Glomerular endothelial cell (primary cell): ENCODE data around the gene OXSR1. TPM values are rescaled to one million over a fixed set of nuclear protein-coding genes. Genes with fewer than 3 reads are reported as not detected.
A peak's percentile ranks its signal among the peaks of the same experiment; 100 is the strongest.
"Not testable (repeated sequence)": the region's sequence is repeated elsewhere in the genome, so short reads cannot be mapped to it uniquely, and the experiment has no call there.

Source experiments
- DNase-seq: peaks from one replicate; pipeline ENCODE4 v3.0.0-alpha.2; 2011; ENCODE audit warnings: low read depth, low spot score; ENCODE audit errors: extremely low read depth
- total RNA-seq: library from RNA; depleted of rRNA; stranded (reverse); fragments of >200 nt; gene quantifications from 2 replicates; pipeline ENCODE4 v1.2.3, GENCODE V29; 2015

OXSR1 gene
- total RNA-seq, 1 donor from 2014 or later: 36.5 TPM

DNA sequence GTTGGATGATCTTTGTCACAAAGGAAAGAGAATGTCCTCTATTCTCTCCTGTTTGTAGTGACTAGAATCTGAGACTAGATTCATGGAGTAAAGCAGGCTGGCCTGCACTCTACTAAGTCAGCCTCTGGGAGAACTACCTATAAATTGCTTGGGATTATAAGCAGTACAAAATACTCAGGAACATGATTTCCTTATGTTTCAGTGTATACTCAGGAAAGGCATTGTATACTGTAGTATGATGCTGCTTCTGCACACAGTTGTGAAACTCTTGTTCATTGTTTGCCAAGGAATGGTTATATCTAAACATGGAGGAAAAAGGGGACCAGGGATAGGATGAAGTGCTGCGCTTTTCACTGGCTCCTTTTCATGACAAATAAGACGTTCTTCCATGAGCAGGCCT lies 49.2 kb downstream of the OXSR1 start:
- DNase-seq: no peak

DNA sequence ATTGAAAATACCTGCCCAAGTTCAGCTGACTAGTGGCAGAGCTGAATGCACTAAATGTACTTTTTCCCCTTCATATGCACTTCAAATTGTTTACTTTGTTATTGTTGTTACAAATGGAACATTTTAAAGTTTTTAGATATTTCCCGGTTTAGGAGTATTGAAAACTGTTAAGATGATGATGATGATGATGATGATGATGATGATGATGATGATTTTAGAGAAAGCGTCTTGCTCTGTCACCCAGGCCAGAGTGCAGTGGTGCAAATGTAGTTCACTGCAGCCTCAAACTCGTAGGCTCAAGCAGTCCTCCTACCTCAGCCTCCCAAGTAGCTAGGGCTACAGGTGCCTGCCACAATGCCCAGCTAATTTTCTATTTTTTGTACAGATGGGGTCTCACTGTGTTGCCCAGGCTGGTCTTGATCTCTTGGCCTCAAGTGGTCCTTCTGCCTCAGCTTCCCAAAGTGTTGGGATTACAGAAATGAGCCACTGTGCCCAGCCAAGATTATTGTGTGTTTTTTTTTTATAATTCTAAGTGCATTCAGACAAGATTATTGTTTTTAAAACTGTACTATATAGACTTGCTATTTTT lies 54.4 kb downstream of the OXSR1 start:
- DNase-seq: no peak

DNA sequence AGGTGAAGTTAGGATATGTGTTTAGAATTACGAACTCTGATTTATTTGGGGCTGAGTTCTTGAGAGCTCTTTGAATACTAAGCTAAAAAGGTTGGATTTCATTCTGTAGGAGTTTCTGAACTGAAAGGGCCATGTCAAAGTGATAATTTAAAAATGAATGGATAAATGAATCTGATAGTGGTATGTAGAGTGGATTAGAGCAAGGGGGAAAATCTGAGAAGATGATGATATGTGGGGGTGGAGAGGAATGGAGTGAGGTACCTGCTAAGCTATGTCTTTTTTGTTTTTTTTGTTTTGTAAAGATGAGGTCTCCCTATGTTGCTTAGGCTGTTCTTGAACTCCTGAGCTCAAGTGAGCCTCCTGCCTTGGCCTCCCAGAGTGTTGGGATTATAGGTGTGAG lies 55.7 kb downstream of the OXSR1 start:
- DNase-seq: no peak

DNA sequence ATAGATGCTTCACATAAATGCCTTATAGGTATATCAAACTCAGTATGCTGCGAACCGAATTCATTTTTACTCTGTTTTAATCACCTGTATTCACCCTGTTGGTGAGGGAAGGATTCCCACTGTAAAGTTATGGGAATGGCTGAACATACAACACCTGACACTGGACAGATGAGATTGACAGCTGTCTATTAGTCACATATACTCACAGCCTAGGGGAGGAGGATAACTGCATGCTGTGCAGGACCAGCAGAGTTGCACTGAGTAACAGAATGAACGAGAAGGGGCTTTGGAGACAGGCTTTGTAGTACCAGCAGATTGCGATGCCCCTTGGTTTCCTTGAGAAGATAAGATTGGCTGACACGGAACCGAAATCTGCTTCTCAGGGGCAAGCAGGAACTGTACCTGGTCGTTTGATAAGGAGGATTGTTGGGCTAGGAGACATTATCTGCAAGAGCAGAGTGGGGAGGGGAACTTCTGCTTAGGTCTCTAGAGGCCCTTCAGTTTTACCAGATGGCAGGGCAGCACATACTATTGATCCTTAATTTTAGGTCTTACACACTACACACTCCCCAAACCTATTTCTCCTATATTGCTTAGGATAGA lies 56.8 kb downstream of the OXSR1 start:
- no peak for DNase-seq

DNA sequence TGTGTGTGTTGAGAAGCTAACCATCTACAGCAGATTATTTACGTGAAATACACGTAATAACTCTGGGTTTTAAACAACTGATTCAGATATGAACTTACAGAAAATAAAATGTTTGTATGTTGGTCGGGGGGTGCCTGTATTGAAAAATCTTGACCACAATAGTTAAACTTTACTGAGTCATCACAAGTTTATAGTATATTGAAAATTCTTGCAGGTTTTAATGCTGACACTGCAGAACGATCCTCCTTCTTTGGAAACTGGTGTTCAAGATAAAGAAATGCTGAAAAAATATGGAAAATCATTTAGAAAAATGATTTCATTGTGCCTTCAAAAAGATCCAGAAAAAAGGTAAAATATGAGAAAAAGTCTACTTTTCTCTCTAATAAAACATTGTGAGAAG lies 59.0 kb downstream of the OXSR1 start:
- DNase-seq: no peak

DNA sequence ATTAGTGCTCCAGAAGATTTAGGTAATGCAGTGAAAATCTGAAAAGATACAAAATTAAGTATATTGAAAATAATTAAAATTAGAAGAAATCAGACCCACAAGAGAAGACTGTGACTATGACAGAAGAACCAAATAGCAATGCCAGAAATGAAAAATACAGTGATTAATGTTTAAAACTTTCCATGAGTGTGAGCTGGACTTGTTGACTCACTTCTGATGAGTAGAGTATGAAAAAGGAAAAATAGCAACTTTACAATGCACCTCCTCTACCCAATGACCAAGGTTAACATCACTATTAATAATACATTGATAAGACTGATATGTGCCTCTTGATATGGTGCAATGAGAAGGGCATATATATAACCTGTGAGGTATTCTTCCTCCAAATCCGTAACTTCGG lies 60.9 kb downstream of the OXSR1 start:
- no peak for DNase-seq

DNA sequence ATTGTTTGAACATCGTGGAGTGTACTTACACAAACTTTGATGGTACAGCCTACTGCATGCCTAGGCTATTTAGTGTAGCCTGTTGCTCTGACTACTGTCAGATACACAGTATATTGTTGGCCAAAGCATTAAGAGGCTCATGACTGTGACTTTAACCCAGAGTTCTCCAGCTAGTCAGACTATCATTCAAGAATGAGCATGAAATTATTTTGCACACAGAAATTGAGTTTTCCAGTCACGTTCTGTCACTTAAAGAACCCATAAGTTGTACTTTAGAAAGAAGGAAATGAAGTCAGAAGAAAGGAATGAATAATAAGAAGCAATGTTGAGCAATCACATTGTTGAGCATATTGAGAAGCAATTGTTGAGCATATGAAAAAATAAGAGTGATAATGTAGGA lies 62.7 kb downstream of the OXSR1 start:
- DNase-seq: no peak

DNA sequence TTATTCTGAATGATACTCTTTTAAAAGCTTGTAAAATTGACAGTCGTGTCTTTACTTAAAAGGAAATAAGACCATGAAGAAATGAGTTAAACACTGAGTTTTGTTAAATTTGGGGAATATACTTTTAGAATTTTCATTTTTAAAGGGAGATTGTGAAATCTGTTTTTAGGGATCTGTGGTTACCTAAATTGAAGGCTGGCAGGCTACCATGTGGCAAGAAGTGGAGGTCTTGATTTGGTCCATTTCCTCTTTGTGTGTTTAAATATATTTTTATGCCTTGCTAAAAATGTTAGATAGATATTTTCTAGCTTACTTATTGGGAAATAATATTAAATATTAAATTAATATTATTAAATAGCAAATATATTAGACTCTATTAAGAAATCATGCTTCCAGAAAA lies 63.7 kb downstream of the OXSR1 start:
- DNase-seq: no peak

DNA sequence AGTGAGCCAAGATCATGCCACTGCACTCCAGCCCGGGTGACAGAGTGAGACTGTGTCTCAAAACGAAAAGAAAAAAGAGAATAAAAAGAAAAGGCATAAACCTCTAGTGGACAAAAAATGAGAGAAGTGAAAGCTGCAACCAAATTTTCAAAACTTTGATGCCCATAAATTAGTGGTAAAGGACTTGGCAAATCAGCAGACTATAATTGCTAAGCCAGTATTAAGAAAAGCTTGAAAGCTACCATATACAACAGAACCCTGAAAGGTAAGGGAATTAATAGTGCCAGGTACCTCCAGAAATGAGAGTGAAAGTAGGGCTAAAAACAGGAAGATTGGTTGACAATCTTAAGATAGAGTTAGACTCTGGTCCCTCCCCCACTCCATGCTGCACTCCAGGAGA lies 67.4 kb downstream of the OXSR1 start:
- DNase-seq: no peak

DNA sequence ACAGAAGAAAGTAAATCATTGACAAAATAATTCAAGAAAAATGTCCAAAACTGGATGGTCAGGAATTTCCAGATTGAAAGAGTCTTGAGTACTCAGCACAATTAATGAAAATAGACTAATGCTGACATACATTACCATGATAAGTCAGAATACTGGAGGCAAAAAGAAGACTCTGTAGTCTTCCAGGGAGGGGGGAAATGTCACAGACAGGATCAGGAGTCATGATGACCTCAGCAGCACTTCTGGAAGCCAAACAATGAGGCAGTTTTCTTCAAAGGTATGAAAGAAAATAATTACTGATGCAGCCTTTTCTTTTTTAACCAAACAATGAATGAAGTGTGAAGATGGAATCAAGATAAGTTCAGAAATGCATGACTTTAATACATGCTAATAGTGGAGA lies 70.1 kb downstream of the OXSR1 start:
- DNase-seq: no peak

DNA sequence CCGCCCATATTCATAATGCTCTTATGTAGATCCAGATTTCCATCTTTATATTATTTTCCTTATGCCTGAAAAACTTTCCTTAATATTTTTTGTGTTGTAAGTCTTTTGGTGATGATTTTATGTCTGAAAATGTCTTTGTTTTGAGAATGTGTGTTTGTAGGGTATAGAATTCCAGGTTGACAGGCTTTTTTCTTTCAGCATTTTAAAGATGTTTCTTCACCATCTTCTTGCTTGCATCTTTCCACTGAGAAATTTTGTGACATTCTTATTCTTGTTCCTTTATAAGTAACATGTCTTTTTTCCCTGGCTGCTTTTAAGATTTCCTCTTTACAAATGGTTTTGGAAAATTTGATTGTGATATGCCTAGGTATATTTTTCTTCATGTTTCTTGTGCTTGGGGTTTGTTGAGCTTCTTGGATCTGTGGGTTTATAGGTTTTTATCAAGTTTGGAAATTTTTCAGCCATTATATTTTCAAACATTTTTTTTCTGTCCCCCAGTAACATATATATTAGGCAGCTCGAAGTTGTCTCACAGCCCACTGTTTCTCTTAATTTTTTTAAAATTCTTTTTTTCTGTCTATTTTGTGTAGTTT lies 73.2 kb downstream of the OXSR1 start:
- no peak for DNase-seq

DNA sequence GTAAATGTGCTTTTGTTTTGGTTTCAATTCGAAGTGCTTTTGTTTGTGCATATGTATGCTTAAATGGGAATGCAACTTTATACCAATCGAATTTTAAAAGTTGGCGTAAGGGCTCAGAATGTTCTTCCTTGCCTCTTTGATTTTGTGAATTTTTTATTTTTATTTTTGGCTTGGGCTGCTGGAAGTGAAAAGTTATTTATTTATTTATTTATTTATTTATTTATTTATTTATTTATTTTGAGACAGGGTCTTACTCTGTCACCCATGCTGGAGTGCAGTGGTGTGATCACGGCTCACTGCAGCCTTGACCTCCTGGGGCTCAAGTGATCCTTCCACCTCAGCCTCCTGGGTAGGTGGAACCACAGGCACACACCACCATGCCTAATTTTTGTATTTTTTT lies 77.5 kb downstream of the OXSR1 start:
- not testable (repeated sequence) for DNase-seq

DNA sequence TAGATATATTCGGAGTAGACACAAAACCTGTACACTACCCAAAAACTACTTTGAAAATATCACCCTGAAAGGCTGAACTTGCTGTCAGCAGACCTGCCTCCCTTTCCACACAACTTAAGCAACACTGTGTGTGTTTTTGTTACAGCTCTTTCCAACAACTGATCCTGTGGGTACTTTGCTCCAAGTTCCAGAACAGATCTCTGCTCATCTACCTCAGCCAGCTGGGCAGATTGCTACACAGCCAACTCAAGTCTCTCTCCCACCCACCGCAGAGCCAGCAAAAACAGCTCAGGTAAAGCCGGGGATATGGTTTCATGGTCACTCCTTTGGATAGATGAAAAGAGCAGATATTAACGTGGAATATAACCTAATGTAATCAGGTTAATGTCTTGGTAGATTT lies 80.6 kb downstream of the OXSR1 start:
- DNase-seq: no peak

DNA sequence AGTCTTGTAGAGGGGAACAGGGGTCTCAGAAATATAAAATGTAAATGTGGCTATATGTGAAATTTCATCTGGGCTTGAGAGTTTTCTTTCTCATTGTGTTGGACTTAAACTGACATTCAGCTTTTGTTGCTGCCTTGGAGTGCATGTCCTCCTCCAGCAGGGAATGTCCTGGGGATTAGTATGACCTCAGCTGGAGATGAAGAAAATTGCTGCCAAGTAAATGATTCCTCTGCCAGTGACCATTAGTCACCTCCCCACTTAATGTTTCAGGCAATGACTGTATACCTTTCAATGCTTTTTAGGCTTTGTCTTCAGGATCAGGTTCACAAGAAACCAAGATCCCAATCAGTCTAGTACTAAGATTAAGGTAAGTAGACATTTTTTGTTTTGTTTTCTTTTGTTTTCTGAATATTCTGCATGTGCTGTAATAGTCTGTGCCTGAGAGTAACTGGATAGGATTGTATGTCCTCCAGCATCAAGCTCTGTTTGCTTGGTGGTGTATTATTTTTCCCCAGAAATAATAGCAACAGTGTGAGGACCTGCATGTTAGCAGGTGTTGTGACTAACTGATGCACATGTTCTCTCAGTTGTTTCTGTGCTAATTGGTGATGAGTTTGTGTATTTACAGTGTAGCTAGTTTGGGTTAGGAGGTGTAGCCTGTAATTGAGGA lies 82.2 kb downstream of the OXSR1 start:
- peak; percentile 29 for DNase-seq

DNA sequence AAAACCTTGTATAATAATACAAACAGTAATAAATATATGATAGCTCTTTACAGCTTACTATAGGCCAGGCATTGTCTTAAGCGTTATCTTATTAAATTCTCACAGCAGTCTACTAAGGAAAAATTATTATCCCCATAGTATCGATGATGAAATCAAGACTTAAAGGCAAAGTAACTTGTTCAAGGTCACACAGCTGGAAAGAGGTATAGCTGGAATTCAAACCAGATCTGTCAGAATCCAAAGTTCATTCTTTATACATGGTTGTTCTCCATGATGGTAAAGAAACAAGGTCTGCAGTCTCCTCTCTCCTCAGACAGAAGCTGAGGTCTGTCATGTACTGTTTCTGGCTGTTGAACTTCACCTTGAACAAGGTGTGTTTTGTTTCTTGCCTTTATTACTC lies 84.9 kb downstream of the OXSR1 start:
- no peak for DNase-seq

DNA sequence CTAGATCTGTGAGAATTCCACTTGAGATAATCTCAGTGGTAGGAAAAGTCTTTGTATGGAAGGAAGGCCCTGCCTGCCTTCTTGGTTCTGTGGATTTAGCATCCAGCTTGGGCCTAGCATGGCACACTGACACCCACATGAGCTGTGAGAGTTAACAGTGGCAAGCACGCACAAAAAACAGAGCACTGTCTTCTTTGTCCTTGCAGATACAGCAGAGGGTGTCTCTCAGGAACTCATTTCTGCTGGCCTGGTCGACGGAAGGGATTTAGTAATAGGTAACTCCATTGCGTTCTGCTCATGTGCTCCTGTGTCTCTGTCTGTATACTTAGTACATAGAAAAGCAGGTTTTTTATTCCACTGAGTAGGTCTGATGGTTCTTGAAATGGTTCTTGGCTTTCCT lies 85.9 kb downstream of the OXSR1 start:
- no peak for DNase-seq

DNA sequence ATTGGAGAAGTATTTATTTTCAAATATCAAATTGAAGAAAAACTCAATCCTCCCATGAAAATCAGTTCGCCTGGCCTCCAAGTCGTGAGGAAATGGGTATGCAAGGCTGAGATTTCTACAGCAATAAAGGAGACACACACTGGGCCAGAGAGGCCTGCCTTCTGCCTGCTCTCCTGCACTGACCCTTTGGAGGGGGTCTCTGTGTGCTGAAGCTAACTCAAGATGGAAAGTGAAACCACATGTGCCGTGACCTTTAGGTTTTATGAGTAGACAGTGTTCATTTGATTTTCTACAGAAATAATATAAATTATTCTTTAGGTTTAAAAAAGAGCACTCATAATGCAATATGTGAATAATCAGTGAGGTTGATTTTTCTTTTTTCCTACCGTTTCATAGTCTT lies 88.4 kb downstream of the OXSR1 start:
- DNase-seq: no peak

DNA sequence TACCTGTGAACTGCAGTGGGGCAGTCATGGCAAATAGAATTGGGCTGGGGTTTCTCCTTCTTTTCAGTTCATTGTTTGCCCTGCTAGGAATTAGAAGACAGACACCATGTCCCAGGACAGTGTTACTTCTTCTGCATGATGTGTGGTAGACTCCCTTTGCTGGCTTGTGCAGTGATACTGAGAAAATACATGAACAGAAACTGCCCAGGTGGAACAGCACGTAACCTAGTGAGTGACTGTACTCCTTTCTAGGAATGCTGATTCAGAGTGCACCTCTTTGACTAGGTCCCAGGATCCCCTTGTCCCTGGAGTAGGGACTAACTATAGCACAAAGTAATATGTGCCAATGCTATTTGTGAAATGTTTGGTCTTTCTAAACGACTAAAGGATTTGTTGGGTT lies 89.5 kb downstream of the OXSR1 start:
- no peak for DNase-seq

DNA sequence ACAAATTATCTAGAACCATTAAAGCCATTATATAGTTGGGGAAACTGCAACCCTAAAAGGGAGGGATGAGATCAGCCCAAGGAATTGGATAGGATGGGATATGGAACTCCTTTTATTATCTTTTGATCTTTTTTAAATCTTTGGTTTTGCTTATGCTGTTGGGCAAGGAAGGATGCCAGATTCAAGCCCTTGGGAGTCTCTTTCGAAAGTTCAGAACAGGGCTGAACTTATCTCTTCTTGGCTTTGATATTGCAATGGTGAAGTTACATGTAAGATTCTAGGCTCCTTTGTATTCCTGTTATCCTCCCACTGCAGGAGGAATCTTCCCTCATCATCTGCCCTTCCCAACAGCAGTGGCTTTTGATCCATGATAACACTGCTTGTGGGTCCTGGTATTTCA lies 90.3 kb downstream of the OXSR1 start:
- no peak for DNase-seq

DNA sequence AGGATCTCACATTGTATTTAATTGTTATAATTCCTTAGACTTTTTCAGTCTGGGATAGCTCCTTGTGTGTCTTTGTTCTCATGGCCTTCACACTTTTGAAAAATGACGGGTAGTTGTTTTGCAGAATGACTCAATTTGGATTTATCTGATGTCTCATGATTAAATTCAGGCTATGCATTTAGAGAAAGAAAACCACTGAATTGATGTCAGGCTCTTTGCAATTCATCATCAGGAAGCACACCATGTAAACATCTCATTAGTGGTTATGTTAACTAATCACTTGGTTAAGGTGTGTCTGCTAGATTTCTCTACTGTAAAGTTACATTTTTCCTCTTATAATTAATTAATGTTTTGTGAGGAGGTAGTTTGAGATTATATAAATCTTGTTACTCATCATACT lies 92.2 kb downstream of the OXSR1 start:
- DNase-seq: no peak

DNA sequence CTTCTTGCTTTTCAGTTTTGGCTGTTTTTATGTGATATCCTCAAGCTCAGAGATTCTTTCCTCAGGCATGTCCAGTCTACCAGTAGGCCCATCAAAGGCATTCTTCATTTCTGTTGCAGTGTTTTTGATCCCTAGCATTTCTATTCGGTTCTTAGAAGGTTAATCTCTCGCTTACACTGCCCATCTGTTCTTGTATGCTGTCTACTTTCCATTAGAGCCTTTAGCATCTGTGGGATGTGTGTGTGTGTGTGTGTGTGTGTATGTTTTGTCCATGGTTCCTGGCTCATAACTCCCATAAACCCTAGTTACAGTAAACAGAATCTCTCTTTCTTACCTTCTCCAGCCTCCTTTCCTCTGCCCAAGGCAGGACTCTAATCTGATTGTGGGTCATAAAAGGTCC lies 95.1 kb downstream of the OXSR1 start:
- DNase-seq: no peak

DNA sequence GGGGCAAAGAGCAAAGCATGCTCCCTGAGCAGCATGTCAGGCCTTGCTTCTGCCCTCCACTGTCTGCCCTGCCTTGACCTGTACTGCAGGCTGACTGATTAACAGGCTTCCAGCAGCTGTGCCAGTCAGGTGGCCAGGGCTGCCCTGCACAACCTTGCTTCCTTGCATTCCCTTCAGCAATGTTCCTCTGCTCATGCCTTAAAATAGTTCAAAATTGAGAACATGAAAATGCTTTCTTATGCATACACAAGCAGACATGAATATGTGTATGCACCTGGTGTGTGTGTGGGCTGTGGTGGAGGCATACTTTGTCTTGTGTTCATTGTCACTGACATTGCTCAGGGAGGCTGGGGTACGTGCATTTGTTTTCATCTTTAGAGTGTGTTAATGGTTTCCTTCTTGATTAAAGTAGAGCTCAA lies 99.0 kb downstream of the OXSR1 start:
- no peak for DNase-seq
